ENCODE measurements around the gene MIF4GD.

- TF ChIP-seq BHLHE40 (IDR thresholded peaks at IDR 0.05; ENCODE audit: borderline replicate concordance) (no peak), ARNT (IDR thresholded peaks at IDR 0.05) (no peak), HDGF (IDR thresholded peaks at IDR 0.05; ENCODE audit: borderline replicate concordance) (no peak), SP1 (IDR thresholded peaks at IDR 0.05) (no peak), NFRKB (IDR thresholded peaks at IDR 0.05) (no peak), FOXM1 (IDR thresholded peaks at IDR 0.05; ENCODE audit: borderline replicate concordance) (no peak), FOXK2 (IDR thresholded peaks at IDR 0.05) (no peak)
Observed at GRCh38 chr17:75252039-75252816, 18.8 kb downstream of the MIF4GD start.
